GM18517 (cell line): Measurements from ENCODE around the gene FIGLA.
"Not testable (repeated sequence)": the region's sequence is repeated elsewhere in the genome, so short reads cannot be mapped to it uniquely, and the experiment has no call there.

Source experiments
- ATAC-seq: cut with Tn5 transposase; IDR thresholded peaks from one replicate; pipeline ENCODE4 v1.9.1; 2021; ENCODE audit warnings: mild to moderate bottlenecking, moderate library complexity; ENCODE audit not compliant: unreplicated experiment

The FIGLA gene

GRCh38 chr2:70747284-70747683, 43.2 kb downstream of the FIGLA start:
- no peak for ATAC-seq

- no peak for ATAC-seq
Measured at GRCh38 chr2:70746094-70746974, 44.1 kb downstream of the FIGLA start.

- ATAC-seq: no peak
Measured at GRCh38 chr2:70745276-70745825, 45.1 kb downstream of the FIGLA start.

- no peak for ATAC-seq
Measured at GRCh38 chr2:70744397-70744796, 46.0 kb downstream of the FIGLA start.

GRCh38 chr2:70743677-70744076, 46.8 kb downstream of the FIGLA start:
- ATAC-seq: no peak

- ATAC-seq: no peak
Measured at GRCh38 chr2:70743068-70743467, 47.4 kb downstream of the FIGLA start.

- not testable (repeated sequence) for ATAC-seq
Measured at GRCh38 chr2:70739492-70739891, 51.0 kb downstream of the FIGLA start.

- ATAC-seq: no peak
Measured at GRCh38 chr2:70738159-70738558, 52.3 kb downstream of the FIGLA start.

GRCh38 chr2:70735071-70735470, 55.4 kb downstream of the FIGLA start:
- no peak for ATAC-seq

- no peak for ATAC-seq
Measured at GRCh38 chr2:70733646-70734180, 56.7 kb downstream of the FIGLA start.

GRCh38 chr2:70732766-70733645, 57.4 kb downstream of the FIGLA start:
- no peak for ATAC-seq

GRCh38 chr2:70730730-70731129, 59.7 kb downstream of the FIGLA start:
- ATAC-seq: no peak

- ATAC-seq: no peak
Measured at GRCh38 chr2:70729647-70730046, 60.8 kb downstream of the FIGLA start.

GRCh38 chr2:70728128-70728527, 62.3 kb downstream of the FIGLA start:
- ATAC-seq: no peak
